K562 (cell line): ENCODE measurements around the gene SPATA32. TPM values are rescaled to one million over a fixed set of nuclear protein-coding genes. Genes with fewer than 3 reads are reported as not detected.
A peak's percentile ranks its signal among the peaks of the same experiment; 100 is the strongest.

Experiments
- ASH1L ChIP-seq: fragments of 450-650 bp; IDR thresholded peaks from 2 replicates; pipeline ENCODE4 v1.6.1; 2018; ENCODE audit warnings: borderline replicate concordance, mild to moderate bottlenecking, low read depth; ENCODE audit not compliant: partially characterized antibody
- BHLHE40 ChIP-seq: IDR thresholded peaks from 2 replicates; pipeline ENCODE4 v1.6.1; 2011; ENCODE audit warnings: low read length, improper control_type of control experiment
- CHD1 ChIP-seq: fragments of 200-600 bp; sonication (generic); IDR thresholded peaks from one replicate; pipeline ENCODE4 v1.6.1; 2012; ENCODE audit warnings: mild to moderate bottlenecking, moderate library complexity, low read length, inconsistent platforms
- CREB3 ChIP-seq: fragments of 450-650 bp; conservative IDR thresholded peaks from 2 replicates; pipeline ENCODE4 v1.6.1; 2016; ENCODE audit warnings: missing genetic modification characterization, low read depth, mild to moderate bottlenecking, missing compliant biosample characterization, moderate library complexity
- DPF2 ChIP-seq: fragments of 450-650 bp; IDR thresholded peaks from 2 replicates; pipeline ENCODE4 v1.6.1; 2016
- KAT8 ChIP-seq: fragments of 450-650 bp; IDR thresholded peaks from 2 replicates; pipeline ENCODE4 v1.6.1; 2016; ENCODE audit warnings: low read depth, mild to moderate bottlenecking
- MEF2A ChIP-seq: IDR thresholded peaks from 2 replicates; pipeline ENCODE4 v1.6.1; 2011; ENCODE audit warnings: low read depth, mild to moderate bottlenecking, low read length, moderate library complexity; ENCODE audit not compliant: control insufficient read depth
- NFE2L1 ChIP-seq: fragments of 450-650 bp; IDR thresholded peaks from 2 replicates; pipeline ENCODE4 v1.6.1; 2016; ENCODE audit warnings: missing genetic modification characterization, low read depth, mild to moderate bottlenecking, missing compliant biosample characterization, moderate library complexity, borderline replicate concordance
- PHF20 ChIP-seq: fragments of 450-650 bp; IDR thresholded peaks from 2 replicates; pipeline ENCODE4 v1.6.1; 2018; ENCODE audit not compliant: partially characterized antibody
- PHF8 ChIP-seq: fragments of 200-600 bp; sonication (generic); IDR thresholded peaks from 2 replicates; pipeline ENCODE4 v1.6.1; 2012; ENCODE audit warnings: mixed run types, mild to moderate bottlenecking, inconsistent platforms, low read length, moderate library complexity, borderline replicate concordance
- RNF2 ChIP-seq: sonication (generic); IDR thresholded peaks from 2 replicates; pipeline ENCODE4 v1.6.1; 2016
- SMAD2 ChIP-seq: fragments of 150-350 bp; IDR thresholded peaks from 2 replicates; pipeline ENCODE4 v1.6.1; 2014; ENCODE audit warnings: low read depth, mild to moderate bottlenecking, low read length
- SNRNP70 ChIP-seq: fragments of 200-400 bp; formaldehyde crosslinking; optimal IDR thresholded peaks from 2 replicates; pipeline ENCODE3; 2017; ENCODE audit warnings: low read depth, low read length
- SRSF9 ChIP-seq: fragments of 200-400 bp; formaldehyde crosslinking; IDR thresholded peaks from 2 replicates; pipeline ENCODE4 v1.6.1; 2017; ENCODE audit warnings: low read depth, low read length, borderline replicate concordance
- STAG1 ChIP-seq: sonication (generic); formaldehyde crosslinking; IDR thresholded peaks from 2 replicates; pipeline ENCODE4 v1.5.0; 2020; ENCODE audit warnings: missing genetic modification reagents, borderline replicate concordance
- TRIM24 ChIP-seq, 2 experiments: fragments of 450-650 bp; IDR thresholded peaks; 2 replicates each; pipeline ENCODE4 v1.6.1; 2016
- ZBTB1 ChIP-seq: sonication (generic); formaldehyde crosslinking; IDR thresholded peaks from 2 replicates; pipeline ENCODE4 v1.8.1; 2023; ENCODE audit warnings: missing genetic modification reagents, low read depth, mild to moderate bottlenecking, borderline replicate concordance
- ZC3H4 ChIP-seq: sonication (generic); formaldehyde crosslinking; IDR thresholded peaks from 2 replicates; pipeline ENCODE4 v1.9.0; 2021; ENCODE audit warnings: missing genetic modification reagents, borderline replicate concordance
- ZEB2 ChIP-seq: fragments of 450-650 bp; IDR thresholded peaks from 2 replicates; pipeline ENCODE4 v1.6.1; 2016
- ZNF12 ChIP-seq: sonication (generic); formaldehyde crosslinking; IDR thresholded peaks from 2 replicates; pipeline ENCODE4 v1.4.0; 2020; ENCODE audit warnings: mild to moderate bottlenecking, missing genetic modification reagents
- ZNF253 ChIP-seq: fragments of 250-450 bp; sonication (Bioruptor Pico); conservative IDR thresholded peaks from 2 replicates; pipeline ENCODE4 v1.6.1; 2021; ENCODE audit warnings: mild to moderate bottlenecking
- ZNF277 ChIP-seq: fragments of 250-450 bp; sonication (Bioruptor Pico); IDR thresholded peaks from 2 replicates; pipeline ENCODE4 v1.8.0; 2022; ENCODE audit warnings: inconsistent platforms, mild to moderate bottlenecking, moderate library complexity, borderline replicate concordance
- ZNF3 ChIP-seq: fragments of 250-450 bp; sonication (Bioruptor Pico); IDR thresholded peaks from 2 replicates; pipeline ENCODE4 v1.5.0; 2021; ENCODE audit warnings: mild to moderate bottlenecking, moderate library complexity
- ZNF644 ChIP-seq: fragments of 200-800 bp; sonication (Bioruptor generic); IDR thresholded peaks from 2 replicates; pipeline ENCODE4 v1.6.1; 2016; ENCODE audit warnings: low read depth, missing genetic modification characterization, missing compliant biosample characterization
- ZNF75A ChIP-seq: fragments of 450-650 bp; formaldehyde crosslinking; IDR thresholded peaks from 2 replicates; pipeline ENCODE4 v1.4.0; 2020; ENCODE audit warnings: mild to moderate bottlenecking
- ZNF830 ChIP-seq: fragments of 250-450 bp; sonication (Bioruptor Pico); IDR thresholded peaks from 2 replicates; pipeline ENCODE4 v1.5.0; 2021; ENCODE audit warnings: mild to moderate bottlenecking
- polyA plus RNA-seq, 8 experiments: library from polyadenylated mRNA; depleted of rRNA in 4 of 8; stranded (reverse) in 5 of 8; unstranded in 3 of 8; fragments of >200 nt; fragmentation: Nextera tagmentation in 2 of 8; fragmentation: Illumina TruSeq in 1 of 8; extraction: Ambion mirVana in 2 of 8; extraction: Trizol in 1 of 8; gene quantifications; 2 replicates each; pipeline versions ENCODE4 v1.2.1 to v1.2.3, GENCODE V29; 2011 to 2014; ENCODE audit warnings: inconsistent platforms in 1 of 8, missing spikeins in 1 of 8
- total RNA-seq, 7 experiments: library from RNA; depleted of rRNA in 6 of 7; stranded (reverse); fragments of >200 nt in 6 of 7; fragmentation: Illumina TruSeq in 2 of 7; extraction: Trizol in 2 of 7; gene quantifications; 2 replicates each; pipeline versions ENCODE4 v1.2.1 to v1.2.3, GENCODE V29; 2011 to 2021; ENCODE audit warnings: low replicate concordance in 1 of 7

SPATA32 gene
- total and polyA plus RNA-seq, 9 of the 15 experiments (the other 6 are each of a cell fraction or from before 2014, with no cell fraction given) = 0.03 to 0.06 TPM; not detected in 7

GRCh38 chr17:45247429-45248131 is 14.3 kb downstream of the SPATA32 start (continued):
- TF ChIP-seq STAG1 (CRISPR knock-in tag) (no peak), ZNF75A (CRISPR knock-in tag) (no peak), ZBTB1 (CRISPR knock-in tag) (0 out of 2 replicates have a peak, but pooled peaks have one; percentile 11), ZNF277 (CRISPR knock-in tag) (no peak), SRSF9 (no peak), RNF2 (no peak), ASH1L (no peak), ZNF830 (CRISPR knock-in tag) (no peak), ZNF12 (CRISPR knock-in tag) (no peak), ZNF3 (no peak), ZNF253 (CRISPR knock-in tag) (no peak), ZNF644 (tag) (no peak), SMAD2 (no peak), SNRNP70 (no peak), CREB3 (tag) (no peak), ZEB2 (no peak), PHF20 (no peak), ZC3H4 (CRISPR knock-in tag) (no peak), KAT8 (no peak), MEF2A (no peak), PHF8 (peak; percentile 76; the same call in 1 of the 2 replicates), BHLHE40 (peak; percentile 84), NFE2L1 (tag) (no peak), DPF2 (no peak), CHD1 (no peak), TRIM24 (IDR thresholded peaks at IDR 0.05) (no peak)
